HL-60 (cell line): ENCODE measurements around the gene RSL24D1.

Source experiments
- DNase-seq, 2 experiments: peaks; one replicate each; pipeline ENCODE4 v3.0.0-alpha.2; 2010 to 2020; ENCODE audit warnings: low read depth in 1 of 2, low spot score in 1 of 2
- H3K27ac ChIP-seq: fragments of 250-450 bp; sonication (Bioruptor Pico); replicated peaks from 2 replicates; pipeline ENCODE4 v1.5.1; 2020; ENCODE audit warnings: mild to moderate bottlenecking, moderate library complexity
- H3K27me3 ChIP-seq: fragments of 250-450 bp; sonication (Bioruptor Pico); 2 replicates; pipeline ENCODE4 v1.5.1; 2021; ENCODE audit warnings: mild to moderate bottlenecking, moderate library complexity; ENCODE audit not compliant: insufficient read depth, poor library complexity, severe bottlenecking
- H3K4me3 ChIP-seq: replicated peaks from 2 replicates; pipeline ENCODE4 v1.5.1; 2011; ENCODE audit warnings: mild to moderate bottlenecking, control low read depth, low read length; ENCODE audit not compliant: insufficient read depth
- CTCF ChIP-seq: IDR thresholded peaks from one replicate; pipeline ENCODE4 v1.5.1; 2011; ENCODE audit warnings: low read length, control low read depth, inconsistent platforms; ENCODE audit not compliant: insufficient read depth
- GABPA ChIP-seq: IDR thresholded peaks from 2 replicates; pipeline ENCODE4 v1.6.1; 2012; ENCODE audit warnings: low read depth
- POLR2AphosphoS5 ChIP-seq: IDR thresholded peaks from 2 replicates; pipeline ENCODE4 v1.6.1; 2012; ENCODE audit warnings: low read depth
- REST ChIP-seq: IDR thresholded peaks from 2 replicates; pipeline ENCODE4 v1.6.1; 2012; ENCODE audit warnings: low read depth; ENCODE audit not compliant: insufficient replicate concordance
- SPI1 ChIP-seq: IDR thresholded peaks from 2 replicates; pipeline ENCODE4 v1.6.1; 2012; ENCODE audit warnings: low read depth, mild to moderate bottlenecking, borderline replicate concordance

Gene RSL24D1

GRCh38 chr15:55238877-55239276, 42.1 kb upstream of the RSL24D1 start:
- Histone ChIP-seq H3K27ac (peak overlapping the region; percentile 11; the same call in 1 of the 2 replicates), H3K27me3 (no peaks in the 10 kb centered on the region), H3K4me3 (no peak overlapping the region)
- no peak for DNase-seq
- TF ChIP-seq POLR2AphosphoS5, result no peak
- no peak for TF ChIP-seq SPI1
- TF ChIP-seq GABPA, result no peak
- TF ChIP-seq CTCF, result no peak

- H3K27me3 ChIP-seq, result no peaks in the 10 kb centered on the region
- no peak overlapping the region for H3K4me3 ChIP-seq
- TF ChIP-seq SPI1 (no peak), REST (no peak), CTCF (no peak), GABPA (no peak), POLR2AphosphoS5 (no peak)
- no peak for DNase-seq
- no peak overlapping the region for H3K27ac ChIP-seq
These were observed 40.7 kb upstream of the RSL24D1 start for GRCh38 chr15:55237219-55238130.

GRCh38 chr15:55235546-55236036, 38.9 kb upstream of the RSL24D1 start:
- TF ChIP-seq SPI1 (no peak), CTCF (no peak), POLR2AphosphoS5 (no peak), REST (no peak), GABPA (no peak)
- Histone ChIP-seq H3K4me3 (no peak overlapping the region), H3K27me3 (no peaks in the 10 kb centered on the region), H3K27ac (no peak overlapping the region)
- DNase-seq, result no peak
